Ectodermal cell (in vitro differentiated cells): ENCODE data around the gene TBC1D22B.
A peak's percentile ranks its signal among the peaks of the same experiment; 100 is the strongest.

Experiments used
- H3K27ac ChIP-seq: 2 replicates; pipeline ENCODE4 v1.7.0; 2013; ENCODE audit warnings: mild to moderate bottlenecking, low read depth, low read length; ENCODE audit not compliant: insufficient read depth, poor library complexity, severe bottlenecking
- H3K27me3 ChIP-seq: 2 replicates; pipeline ENCODE4 v1.7.0; 2013; ENCODE audit warnings: mild to moderate bottlenecking, low read length; ENCODE audit not compliant: insufficient read depth, control insufficient read depth, poor library complexity, severe bottlenecking
- H3K36me3 ChIP-seq: one replicate; pipeline ENCODE4 v1.7.0; 2013; ENCODE audit warnings: low read length; ENCODE audit not compliant: control insufficient read depth, insufficient read depth
- H3K4me1 ChIP-seq: one replicate; pipeline ENCODE4 v1.7.0; 2013; ENCODE audit warnings: low read length; ENCODE audit not compliant: control insufficient read depth, insufficient read depth
- H3K4me3 ChIP-seq: 2 replicates; pipeline ENCODE4 v1.7.0; 2013; ENCODE audit warnings: low read depth, low read length, control low read depth; ENCODE audit not compliant: insufficient read depth
- H3K9me3 ChIP-seq: 2 replicates; pipeline ENCODE4 v1.7.0; 2013; ENCODE audit warnings: mild to moderate bottlenecking, low read length, moderate library complexity; ENCODE audit not compliant: control insufficient read depth
- WGBS, 2 experiments: methylation state at CpG; one replicate each; pipeline ENCODE4 v1.1.7; 2013; ENCODE audit warnings: missing lambda C conversion rate in 2 of 2; 5-methylcytosine and 5-hydroxymethylcytosine counted together

Gene TBC1D22B

DNA sequence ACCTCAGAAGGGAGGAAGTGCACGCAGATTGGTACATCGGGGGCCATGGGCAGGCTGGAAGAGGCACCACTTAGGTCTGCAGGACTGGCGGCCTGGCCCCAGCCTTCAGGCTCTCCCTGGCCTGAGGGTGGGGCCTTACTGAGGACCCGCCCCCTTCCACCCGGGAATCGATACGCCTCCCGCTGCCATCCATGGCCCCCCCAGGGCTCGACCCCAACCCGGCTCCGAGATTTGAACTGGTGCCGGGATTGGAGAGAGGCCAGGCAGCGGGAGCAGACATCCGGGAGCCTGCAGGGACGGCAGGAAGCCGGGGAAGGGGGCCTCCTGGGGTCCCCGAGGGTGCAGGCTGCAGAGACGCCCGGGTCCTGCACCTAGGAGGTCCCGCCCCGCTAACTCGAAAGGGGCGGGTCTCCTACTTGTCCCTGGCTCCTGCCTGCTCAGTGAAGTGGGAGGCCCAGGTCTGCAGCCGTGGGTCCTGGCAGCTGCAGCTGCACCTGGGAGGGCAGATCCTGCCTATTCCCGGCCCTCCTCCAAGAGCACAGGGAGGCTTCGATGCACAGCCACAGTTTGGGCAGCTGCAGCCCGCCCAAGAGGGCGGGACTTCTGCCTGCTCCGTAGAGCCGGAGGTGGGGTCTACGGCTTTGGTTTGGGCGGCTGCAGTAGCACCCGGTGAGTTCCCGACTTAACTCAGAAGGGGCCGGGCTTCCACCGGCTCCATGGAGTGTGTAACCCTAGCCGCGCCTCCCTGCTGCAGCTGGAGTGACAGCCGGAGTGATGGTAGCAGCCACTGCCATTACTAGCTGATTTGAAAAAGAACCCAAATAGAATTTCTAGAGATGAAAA lies 35.2 kb upstream of the TBC1D22B start:
- 1% methylated on average over 39 of the region's 39 CpGs for WGBS, 2 experiments

DNA sequence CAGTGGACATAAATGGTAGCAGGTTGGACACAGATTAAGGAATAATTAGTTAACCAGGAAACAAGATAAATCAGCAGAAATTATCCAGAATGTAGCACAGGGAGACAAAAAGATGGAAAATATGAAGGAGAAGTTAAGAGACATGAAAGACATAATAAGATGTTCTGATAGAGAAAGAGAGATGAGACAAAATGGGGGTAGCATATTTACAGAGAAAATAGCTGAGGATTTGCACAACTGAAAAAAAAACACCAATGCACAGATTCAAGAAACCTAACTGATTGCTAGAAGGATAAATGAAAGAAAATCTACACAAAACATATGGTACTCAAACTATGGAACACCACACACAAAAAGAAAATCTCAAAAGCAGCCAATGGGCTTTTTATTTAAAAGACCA lies 34.6 kb upstream of the TBC1D22B start:
- H3K9me3 ChIP-seq = no peaks in the 10 kb centered on the region
- H3K36me3 ChIP-seq = no peaks in the 10 kb centered on the region
- peak overlapping the region; percentile 42 for H3K4me3 ChIP-seq
- no peaks in the 10 kb centered on the region for H3K27me3 ChIP-seq
- no peaks in the 10 kb centered on the region for H3K4me1 ChIP-seq
- no peak overlapping the region for H3K27ac ChIP-seq

More for the DNA sequence above, 35.2 kb upstream of the TBC1D22B start:
- H3K9me3 ChIP-seq = no peaks in the 10 kb centered on the region
- no peaks in the 10 kb centered on the region for H3K36me3 ChIP-seq
- H3K27ac ChIP-seq = peak overlapping the region; percentile 47
- H3K27me3 ChIP-seq = no peaks in the 10 kb centered on the region
- H3K4me1 ChIP-seq = no peaks in the 10 kb centered on the region
- H3K4me3 ChIP-seq = peak overlapping the region; percentile 42

DNA sequence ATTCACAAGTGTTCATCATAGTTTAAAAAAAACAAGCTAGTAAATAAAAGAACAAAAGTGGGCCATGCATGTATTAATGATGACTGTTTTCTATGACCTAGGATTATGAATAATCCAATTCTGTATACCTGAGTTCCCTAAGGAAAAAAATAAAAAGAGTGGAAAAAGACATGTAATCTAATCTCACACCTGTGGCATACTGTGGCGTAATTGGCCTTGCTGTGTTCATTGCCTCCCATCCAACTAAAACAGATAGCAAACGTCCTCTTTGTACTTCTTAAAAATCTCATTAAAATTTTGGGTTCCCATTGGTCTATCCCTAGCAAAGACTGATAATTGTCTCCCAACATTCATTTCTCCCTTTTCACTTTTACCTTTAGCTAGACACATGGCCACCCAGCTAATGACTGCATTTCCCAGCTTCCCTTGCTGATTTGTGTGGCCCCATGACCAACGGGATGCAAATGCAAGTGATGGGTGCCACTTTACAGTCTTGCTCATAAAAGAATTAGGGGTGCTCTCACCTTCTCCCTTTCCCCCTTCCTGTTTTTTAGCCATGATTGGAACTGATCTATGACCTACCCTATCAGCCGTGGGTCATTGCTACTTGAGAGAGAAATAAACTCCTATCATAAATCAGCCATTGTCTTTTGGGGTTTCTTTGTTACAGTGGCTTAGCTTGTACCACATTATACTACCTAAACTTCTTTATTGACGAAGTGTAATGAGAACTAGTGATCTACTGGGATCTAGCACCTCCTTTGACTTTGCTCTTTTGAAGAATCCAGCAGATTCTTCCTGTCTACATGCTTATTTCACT lies 32.0 kb upstream of the TBC1D22B start:
- 85 to 92% methylated on average over 5 of the region's 5 CpGs for WGBS, 2 experiments

DNA sequence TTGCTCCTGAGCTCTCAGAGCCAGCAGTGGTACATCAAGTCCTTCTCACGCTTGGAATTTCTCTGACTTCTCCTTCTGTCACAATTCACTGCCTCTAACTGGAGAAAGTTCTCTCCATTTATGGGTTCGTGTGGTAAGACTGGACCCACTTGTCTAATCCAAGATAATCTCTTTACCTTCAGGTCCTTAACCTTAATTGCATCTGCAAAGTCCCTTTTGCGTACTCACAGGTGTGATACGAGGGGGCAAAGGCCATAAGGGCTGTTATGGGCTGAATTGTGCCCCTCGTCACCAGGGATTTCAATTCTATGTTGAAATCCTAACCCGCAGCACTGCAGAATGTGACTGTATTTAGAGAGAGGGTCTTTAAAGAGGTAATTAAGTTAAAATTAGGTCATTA lies 27.5 kb upstream of the TBC1D22B start:
- H3K27me3 ChIP-seq = no peaks in the 10 kb centered on the region
- H3K27ac ChIP-seq = no peak overlapping the region
- no peaks in the 10 kb centered on the region for H3K9me3 ChIP-seq
- WGBS, 2 experiments = 93 to 94% methylated on average over 6 of the region's 6 CpGs
- no peaks in the 10 kb centered on the region for H3K4me1 ChIP-seq
- no peaks in the 10 kb centered on the region for H3K36me3 ChIP-seq
- no peak overlapping the region for H3K4me3 ChIP-seq

More for the DNA sequence above, 32.0 kb upstream of the TBC1D22B start:
- Histone ChIP-seq H3K27me3 (no peaks in the 10 kb centered on the region), H3K36me3 (no peaks in the 10 kb centered on the region), H3K4me3 (no peak overlapping the region), H3K9me3 (no peaks in the 10 kb centered on the region), H3K4me1 (no peaks in the 10 kb centered on the region), H3K27ac (no peak overlapping the region)

DNA sequence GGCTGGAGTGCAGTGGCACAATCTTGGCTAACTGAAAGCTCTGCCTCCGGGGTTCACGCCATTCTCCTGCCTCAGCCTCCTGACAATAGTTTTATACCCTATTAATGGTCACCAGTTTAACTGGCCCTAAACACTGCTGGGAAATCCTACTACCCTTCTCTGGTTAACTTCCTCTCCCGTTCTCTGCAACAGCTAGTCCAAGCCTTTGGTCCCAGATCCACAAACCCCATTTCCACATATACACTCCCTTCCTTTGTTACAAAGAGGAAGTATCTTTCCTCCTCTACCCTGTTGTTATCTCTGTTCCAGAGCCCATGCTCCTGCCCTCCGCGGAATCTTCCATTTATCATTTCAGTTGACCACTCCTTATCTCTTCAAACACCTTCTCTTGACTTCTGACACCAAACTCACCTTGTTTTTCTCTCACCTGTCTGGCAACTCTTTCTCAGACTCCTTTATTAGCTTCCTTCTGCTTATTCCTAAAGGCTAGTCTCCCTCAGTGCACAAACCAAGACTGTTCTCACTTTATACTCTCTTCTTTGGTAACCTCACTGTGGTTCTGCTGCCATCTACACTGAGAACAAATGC lies 25.0 kb upstream of the TBC1D22B start:
- Histone ChIP-seq H3K9me3 (no peaks in the 10 kb centered on the region), H3K36me3 (no peaks in the 10 kb centered on the region), H3K4me3 (no peak overlapping the region), H3K27ac (no peak overlapping the region), H3K4me1 (no peaks in the 10 kb centered on the region), H3K27me3 (no peaks in the 10 kb centered on the region)
- WGBS, 2 experiments = 91 to 93% methylated on average over 5 of the region's 5 CpGs

DNA sequence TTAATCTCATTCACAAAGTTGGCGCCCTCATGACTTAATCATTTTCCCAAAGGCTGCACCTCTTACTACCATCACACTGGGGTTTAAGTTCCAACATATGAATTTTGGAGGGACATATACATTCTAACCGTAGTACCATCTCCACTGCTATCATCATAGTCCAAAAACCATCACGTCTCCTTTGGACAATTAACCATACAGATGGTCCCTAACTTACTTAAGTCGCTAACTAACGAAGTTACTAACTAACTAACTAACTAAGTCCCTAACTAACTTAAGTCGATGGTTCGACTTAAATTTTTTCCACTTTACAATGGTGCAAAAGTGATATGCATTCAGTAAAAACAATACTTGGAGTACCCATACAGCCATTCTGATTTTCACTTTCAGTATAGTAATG lies 24.0 kb upstream of the TBC1D22B start:
- no peak overlapping the region for H3K27ac ChIP-seq
- no peaks in the 10 kb centered on the region for H3K36me3 ChIP-seq
- no peak overlapping the region for H3K4me3 ChIP-seq
- no peaks in the 10 kb centered on the region for H3K9me3 ChIP-seq
- 95 to 96% methylated on average over 6 of the region's 7 CpGs for WGBS, 2 experiments
- no peaks in the 10 kb centered on the region for H3K4me1 ChIP-seq
- H3K27me3 ChIP-seq = no peaks in the 10 kb centered on the region

DNA sequence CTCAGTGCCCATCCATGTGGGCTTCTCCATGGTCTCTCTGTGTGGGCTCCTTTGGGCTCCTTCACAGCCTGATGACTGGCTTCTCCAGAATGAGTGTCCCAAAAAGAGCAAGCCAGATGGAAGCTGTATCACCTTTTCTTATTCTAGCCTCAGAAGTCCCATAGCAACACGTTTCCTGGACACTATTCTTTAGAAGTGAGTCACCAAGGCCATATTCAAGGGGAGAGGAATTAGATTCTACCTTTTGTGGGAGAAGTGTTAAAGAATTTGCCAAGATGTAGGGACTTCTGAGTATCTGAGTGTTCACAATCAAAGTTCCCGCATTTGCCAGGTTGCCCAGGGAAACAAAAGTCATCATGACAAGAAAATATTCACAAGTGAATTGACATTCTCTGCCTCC lies 20.7 kb upstream of the TBC1D22B start:
- H3K27ac ChIP-seq = no peak overlapping the region
- no peaks in the 10 kb centered on the region for H3K27me3 ChIP-seq
- H3K4me1 ChIP-seq = no peaks in the 10 kb centered on the region
- H3K9me3 ChIP-seq = no peaks in the 10 kb centered on the region
- H3K36me3 ChIP-seq = no peaks in the 10 kb centered on the region
- no peak overlapping the region for H3K4me3 ChIP-seq
- WGBS, 2 experiments = 80 to 81% methylated on average over 2 of the region's 2 CpGs

DNA sequence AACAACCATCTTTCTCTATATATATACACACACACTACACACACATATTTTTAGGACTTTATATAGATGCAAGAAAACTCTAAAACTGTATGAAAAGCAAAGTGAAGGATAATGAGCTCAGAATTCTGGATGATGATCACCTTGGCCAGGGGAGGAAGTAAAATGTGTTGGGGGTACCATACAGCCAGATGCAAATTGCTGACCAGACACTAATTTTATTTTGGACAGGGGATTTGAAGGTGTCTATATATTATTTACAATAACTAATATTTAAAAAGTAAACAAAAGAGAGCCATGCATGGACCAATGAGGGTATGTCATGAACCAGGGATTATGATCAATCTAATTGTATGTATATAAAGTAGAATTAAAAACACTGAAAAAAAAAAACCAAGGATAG lies 19.8 kb upstream of the TBC1D22B start:
- no peaks in the 10 kb centered on the region for H3K9me3 ChIP-seq
- no peak overlapping the region for H3K27ac ChIP-seq
- no peaks in the 10 kb centered on the region for H3K27me3 ChIP-seq
- no peak overlapping the region for H3K4me3 ChIP-seq
- no peaks in the 10 kb centered on the region for H3K4me1 ChIP-seq
- H3K36me3 ChIP-seq = no peaks in the 10 kb centered on the region

DNA sequence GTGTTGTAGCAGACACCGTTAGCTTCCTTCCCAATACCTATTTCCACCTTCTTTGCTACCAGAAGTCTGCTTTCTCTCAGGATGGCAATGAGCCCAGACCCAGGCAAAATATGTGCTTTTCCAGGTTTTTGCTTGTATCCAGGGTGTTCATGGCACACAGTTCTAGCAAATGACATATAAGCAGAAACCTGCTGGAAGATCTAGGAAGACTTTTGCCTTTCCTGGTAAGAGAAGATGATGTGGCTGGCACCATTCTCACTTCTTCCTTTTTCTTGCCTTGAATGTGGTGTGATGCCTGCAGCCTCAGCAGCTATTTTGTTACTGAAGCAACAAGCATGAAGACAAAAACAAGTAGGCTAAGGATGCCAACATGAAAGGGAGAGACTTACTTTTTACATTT lies 19.2 kb upstream of the TBC1D22B start:
- Histone ChIP-seq H3K27ac (no peak overlapping the region), H3K4me3 (no peak overlapping the region), H3K36me3 (no peaks in the 10 kb centered on the region), H3K4me1 (no peaks in the 10 kb centered on the region), H3K9me3 (no peaks in the 10 kb centered on the region), H3K27me3 (no peaks in the 10 kb centered on the region)
- 80 to 90% methylated on average over 1 of the region's 1 CpG for WGBS, 2 experiments

DNA sequence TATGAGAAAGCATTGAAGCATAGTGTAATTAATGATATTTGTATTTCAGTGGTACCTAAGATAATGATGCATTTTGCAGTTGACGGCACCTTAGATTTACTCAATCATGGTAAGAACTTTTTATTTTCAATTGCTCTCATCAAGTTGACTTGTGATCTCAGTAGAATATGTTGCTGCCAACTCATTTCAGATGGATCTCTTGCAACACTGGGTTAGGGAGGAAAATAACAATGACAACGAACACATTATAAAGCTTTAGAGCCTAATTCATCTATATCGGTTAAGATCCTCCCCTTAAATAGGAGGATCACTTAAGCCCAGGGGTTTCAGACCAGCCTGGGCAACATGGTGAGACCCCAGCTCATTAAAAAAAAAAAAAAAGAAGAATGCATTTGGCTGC lies 18.0 kb upstream of the TBC1D22B start:
- 96 to 100% methylated on average over 3 of the region's 3 CpGs for WGBS, 2 experiments
- no peak overlapping the region for H3K4me3 ChIP-seq

More for the DNA sequence above, 18.0 kb upstream of the TBC1D22B start:
- H3K9me3 ChIP-seq = no peaks in the 10 kb centered on the region
- H3K36me3 ChIP-seq = no peaks in the 10 kb centered on the region
- H3K27ac ChIP-seq = no peak overlapping the region
- no peaks in the 10 kb centered on the region for H3K4me1 ChIP-seq
- no peaks in the 10 kb centered on the region for H3K27me3 ChIP-seq
